HT1080 (cell line): ENCODE data around the gene CCDC87. TPM values are rescaled to one million over a fixed set of nuclear protein-coding genes. Genes with fewer than 3 reads are reported as not detected.
A peak's percentile ranks its signal among the peaks of the same experiment; 100 is the strongest.
"Not testable (repeated sequence)": the region's sequence is repeated elsewhere in the genome, so short reads cannot be mapped to it uniquely, and the experiment has no call there.

Experiments
- DNase-seq: peaks from one replicate; pipeline ENCODE4 v3.0.0-alpha.2; 2015; ENCODE audit warnings: low read depth
- total RNA-seq: library from RNA; depleted of rRNA; stranded (reverse); fragments of >200 nt; shearing (Covaris generic); gene quantifications from 2 replicates; pipeline ENCODE4 v1.2.3, GENCODE V29; 2014

Gene CCDC87
- total RNA-seq, 1 experiment from 2014 or later, result 0.03 TPM

- peak; percentile 99 for DNase-seq
Measured at GRCh38 chr11:66616379-66617154, 23.7 kb upstream of the CCDC87 start, which contains the start of gene RBM14. Gene RBM14, plus strand, starts transcription at chr11:66616630. Its CDS starts 91 bp downstream, at chr11:66616721.

GRCh38 chr11:66614073-66614472, 21.2 kb upstream of the CCDC87 start:
- no peak for DNase-seq

- DNase-seq, result no peak
Measured at GRCh38 chr11:66612458-66612857, 19.6 kb upstream of the CCDC87 start.

GRCh38 chr11:66609721-66610617, 17.1 kb upstream of the CCDC87 start:
- no peak for DNase-seq

- peak; percentile 47 for DNase-seq
Measured at GRCh38 chr11:66607126-66607834, 14.4 kb upstream of the CCDC87 start.

- DNase-seq, result not testable (repeated sequence)
Measured at GRCh38 chr11:66606608-66607007, 13.7 kb upstream of the CCDC87 start.

- no peak for DNase-seq
Measured at GRCh38 chr11:66604155-66604554, 11.3 kb upstream of the CCDC87 start.

GRCh38 chr11:66603072-66603471, 10.2 kb upstream of the CCDC87 start:
- no peak for DNase-seq

- DNase-seq, result no peak
Measured at GRCh38 chr11:66600631-66601233, 7.9 kb upstream of the CCDC87 start.

GRCh38 chr11:66600219-66600618, 7.4 kb upstream of the CCDC87 start:
- DNase-seq, result no peak

GRCh38 chr11:66598993-66599392, 6.1 kb upstream of the CCDC87 start:
- DNase-seq, result no peak

- DNase-seq, result no peak
Measured at GRCh38 chr11:66595245-66595904, 2.5 kb upstream of the CCDC87 start.

GRCh38 chr11:66593650-66594049, 787 bp upstream of the CCDC87 start:
- no peak for DNase-seq

- no peak for DNase-seq
Measured at GRCh38 chr11:66593303-66593635, 406 bp upstream of the CCDC87 start.

GRCh38 chr11:66591175-66591574, 1.7 kb downstream of the CCDC87 start:
- DNase-seq, result no peak

- no peak for DNase-seq
Measured at GRCh38 chr11:66589996-66590675, 2.7 kb downstream of the CCDC87 start.

- DNase-seq, result not testable (repeated sequence)
Measured at GRCh38 chr11:66589315-66589714, 3.5 kb downstream of the CCDC87 start.

- DNase-seq, result no peak
Measured at GRCh38 chr11:66586136-66586535, 6.7 kb downstream of the CCDC87 start.

- DNase-seq, result not testable (repeated sequence)
Measured at GRCh38 chr11:66585447-66585846, 7.4 kb downstream of the CCDC87 start.

- DNase-seq, result not testable (repeated sequence)
Measured at GRCh38 chr11:66582565-66583147, 10.2 kb downstream of the CCDC87 start.
